Activated naive CD4-positive, alpha-beta T cell treated with anti-CD3 and anti-CD28 coated beads for 36 hours (primary cell): Measurements from ENCODE around the gene GPC5. TPM values are rescaled to one million over a fixed set of nuclear protein-coding genes. Genes with fewer than 3 reads are reported as not detected.
"Not testable (repeated sequence)": the region's sequence is repeated elsewhere in the genome, so short reads cannot be mapped to it uniquely, and the experiment has no call there.

ENCODE experiments used
- CTCF ChIA-PET: fragments of 350-600 bp; sonication (Branson Sonifier 250); formaldehyde crosslinking; loops from one replicate; lab custom pipeline; 2021; ENCODE audit warnings: antibody characterized with exemption; lab: Charles Lee
- DNase-seq: peaks from one replicate; pipeline ENCODE4 v3.0.0-alpha.2; 2020
- H3K27ac Mint-ChIP-seq: one replicate; pipeline ENCODE4 v1.8.0; 2021; ENCODE audit warnings: mild to moderate bottlenecking, mixed read lengths
- H3K27me3 Mint-ChIP-seq: one replicate; pipeline ENCODE4 v1.8.0; 2021; ENCODE audit warnings: low read depth, mixed read lengths
- H3K36me3 Mint-ChIP-seq: one replicate; pipeline ENCODE4 v1.8.0; 2021; ENCODE audit warnings: low read depth, mixed read lengths
- H3K4me1 Mint-ChIP-seq: one replicate; pipeline ENCODE4 v1.8.0; 2021; ENCODE audit warnings: low read depth, mixed read lengths
- H3K4me3 Mint-ChIP-seq: one replicate; pipeline ENCODE4 v1.8.0; 2021; ENCODE audit warnings: mild to moderate bottlenecking, moderate library complexity, mixed read lengths
- H3K9me3 Mint-ChIP-seq: one replicate; pipeline ENCODE4 v1.8.0; 2021; ENCODE audit warnings: mixed read lengths
- intact Hi-C: fragments of 100-400 bp; cut with micrococcal nuclease; formaldehyde crosslinking; loops from one replicate; pipeline ENCODE4 v1.15.1; 2023
- total RNA-seq, 2 experiments: library from RNA; stranded (reverse); gene quantifications; one replicate each; pipeline ENCODE4 v1.2.3, GENCODE V29; 2021

The GPC5 gene
- total RNA-seq, 2 experiments from 2014 or later = 0.38 to 0.40 TPM

- no peaks in the 10 kb centered on the region for H3K4me1 Mint-ChIP-seq
- intact Hi-C loops = no loop called here
Measured at GRCh38 chr13:91785431-91786119, 387.2 kb downstream of the GPC5 start.

GRCh38 chr13:91792054-91792453 lies 393.6 kb downstream of the GPC5 start:
- DNase-seq = no peak
- no peaks in the 10 kb centered on the region for H3K36me3 Mint-ChIP-seq
- intact Hi-C loops = no loop called here
- H3K4me3 Mint-ChIP-seq = no peak overlapping the region
- no peaks in the 10 kb centered on the region for H3K9me3 Mint-ChIP-seq
- H3K4me1 Mint-ChIP-seq = no peaks in the 10 kb centered on the region
- CTCF ChIA-PET = interaction anchor here (0.7 kb wide), 1 partner anchor 22 kb away, joined by 3 read pairs; no protein-coding TSS in a partner anchor
- H3K27me3 Mint-ChIP-seq = no peaks in the 10 kb centered on the region
- H3K27ac Mint-ChIP-seq = no peak overlapping the region

More at GRCh38 chr13:91785431-91786119, 387.2 kb downstream of the GPC5 start:
- H3K4me3 Mint-ChIP-seq = no peak overlapping the region
- no peaks in the 10 kb centered on the region for H3K9me3 Mint-ChIP-seq
- H3K36me3 Mint-ChIP-seq = no peaks in the 10 kb centered on the region
- no peak overlapping the region for H3K27ac Mint-ChIP-seq
- H3K27me3 Mint-ChIP-seq = peaks cover 2% of the 10 kb centered on the region
- no peak for DNase-seq
- CTCF ChIA-PET = no interaction called here

DNA sequence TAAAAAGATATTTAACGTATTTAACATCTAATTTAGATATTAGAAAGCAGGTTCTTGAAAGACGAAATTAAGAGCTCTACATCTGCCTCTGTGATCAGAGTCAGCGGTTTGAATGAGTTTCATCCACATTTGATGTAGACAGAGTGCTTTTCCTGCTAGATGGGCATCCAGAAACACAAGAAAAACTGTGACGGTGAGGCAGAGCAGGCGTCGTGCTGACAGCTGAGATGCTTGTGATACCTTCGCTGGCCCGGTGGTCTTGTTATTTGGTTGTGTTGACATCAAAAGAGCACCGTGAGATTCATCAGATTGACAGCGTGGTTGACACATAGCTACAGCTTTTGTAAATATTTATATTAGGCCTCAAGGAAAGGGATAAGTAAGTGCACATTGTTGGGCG lies 399.1 kb downstream of the GPC5 start:
- Mint-ChIP-seq H3K36me3 (no peaks in the 10 kb centered on the region), H3K4me3 (no peak overlapping the region), H3K4me1 (no peaks in the 10 kb centered on the region), H3K9me3 (peaks cover 3% of the 10 kb centered on the region), H3K27me3 (no peaks in the 10 kb centered on the region), H3K27ac (no peak overlapping the region)
- intact Hi-C loops = no loop called here
- no peak for DNase-seq
- CTCF ChIA-PET = no interaction called here

GRCh38 chr13:91798338-91798737 lies 399.9 kb downstream of the GPC5 start:
- H3K4me1 Mint-ChIP-seq, H3K9me3 Mint-ChIP-seq, H3K27me3 Mint-ChIP-seq, H3K36me3 Mint-ChIP-seq, DNase-seq, intact Hi-C loops, CTCF ChIA-PET, H3K4me3 Mint-ChIP-seq, H3K27ac Mint-ChIP-seq: not testable (repeated sequence)

- H3K4me1 Mint-ChIP-seq, H3K9me3 Mint-ChIP-seq, intact Hi-C loops, H3K36me3 Mint-ChIP-seq, H3K4me3 Mint-ChIP-seq, H3K27ac Mint-ChIP-seq, DNase-seq, H3K27me3 Mint-ChIP-seq: not testable (repeated sequence)
- CTCF ChIA-PET = interaction anchor here (0.6 kb wide), 1 partner anchor 426 kb away, joined by 3 read pairs; no protein-coding TSS in a partner anchor
Measured at GRCh38 chr13:91801772-91802171, 403.4 kb downstream of the GPC5 start.

DNA sequence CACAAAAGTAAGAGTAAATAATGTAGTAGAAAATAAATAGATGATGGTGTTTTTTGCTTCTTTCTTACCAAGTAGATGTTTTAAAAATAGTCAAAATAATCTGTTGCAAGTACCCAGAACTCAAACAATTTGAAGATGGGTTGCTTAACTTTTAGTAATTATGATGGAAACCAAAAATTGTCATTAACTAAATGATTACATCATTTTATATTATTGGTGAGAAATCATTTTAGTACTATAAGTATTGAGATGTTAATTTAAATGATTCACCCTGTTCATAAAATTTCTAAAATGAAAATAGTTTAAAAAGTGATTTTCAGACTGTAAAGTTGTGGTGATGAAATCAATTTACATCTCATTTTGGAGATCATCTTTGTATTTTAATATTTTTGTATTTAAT lies 404.5 kb downstream of the GPC5 start:
- Mint-ChIP-seq H3K36me3 (no peaks in the 10 kb centered on the region), H3K4me3 (no peak overlapping the region), H3K27me3 (no peaks in the 10 kb centered on the region), H3K4me1 (no peaks in the 10 kb centered on the region), H3K27ac (no peak overlapping the region), H3K9me3 (peaks cover 3% of the 10 kb centered on the region)
- intact Hi-C loops = no loop called here
- CTCF ChIA-PET = no interaction called here
- DNase-seq = no peak

- Mint-ChIP-seq H3K27me3 (no peaks in the 10 kb centered on the region), H3K27ac (no peak overlapping the region), H3K4me1 (no peaks in the 10 kb centered on the region), H3K36me3 (no peaks in the 10 kb centered on the region), H3K9me3 (no peaks in the 10 kb centered on the region), H3K4me3 (no peak overlapping the region)
- intact Hi-C loops = no loop called here
- DNase-seq = no peak
- CTCF ChIA-PET = no interaction called here
Measured at GRCh38 chr13:91804724-91805123, 406.3 kb downstream of the GPC5 start.

GRCh38 chr13:91805605-91806004 lies 407.2 kb downstream of the GPC5 start:
- DNase-seq = no peak
- Mint-ChIP-seq H3K4me1 (no peaks in the 10 kb centered on the region), H3K27ac (no peak overlapping the region), H3K9me3 (no peaks in the 10 kb centered on the region), H3K27me3 (no peaks in the 10 kb centered on the region), H3K4me3 (no peak overlapping the region), H3K36me3 (no peaks in the 10 kb centered on the region)
- intact Hi-C loops = no loop called here
- CTCF ChIA-PET = no interaction called here

DNA sequence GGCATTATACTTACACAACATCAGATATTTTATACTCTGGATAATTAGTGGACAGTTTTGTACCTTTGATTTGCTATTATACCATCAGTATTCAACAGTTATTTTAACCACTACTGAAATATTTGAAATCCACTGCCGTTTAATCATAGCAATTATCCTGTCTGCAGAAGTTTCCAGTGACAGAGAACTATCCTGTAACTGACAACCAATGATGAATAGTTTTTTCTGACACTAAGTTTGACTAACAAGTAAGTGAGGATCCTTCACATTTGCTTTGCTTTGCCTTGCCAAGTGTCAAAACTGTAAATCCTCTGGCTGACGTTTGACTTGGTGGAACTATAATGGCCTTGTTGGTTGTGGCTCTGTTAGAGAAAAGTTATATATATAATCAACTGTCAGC lies 410.7 kb downstream of the GPC5 start:
- Mint-ChIP-seq H3K36me3 (no peaks in the 10 kb centered on the region), H3K4me3 (no peak overlapping the region), H3K27ac (no peak overlapping the region), H3K27me3 (no peaks in the 10 kb centered on the region), H3K4me1 (no peaks in the 10 kb centered on the region), H3K9me3 (no peaks in the 10 kb centered on the region)
- CTCF ChIA-PET = no interaction called here
- no peak for DNase-seq
- intact Hi-C loops = no loop called here

DNA sequence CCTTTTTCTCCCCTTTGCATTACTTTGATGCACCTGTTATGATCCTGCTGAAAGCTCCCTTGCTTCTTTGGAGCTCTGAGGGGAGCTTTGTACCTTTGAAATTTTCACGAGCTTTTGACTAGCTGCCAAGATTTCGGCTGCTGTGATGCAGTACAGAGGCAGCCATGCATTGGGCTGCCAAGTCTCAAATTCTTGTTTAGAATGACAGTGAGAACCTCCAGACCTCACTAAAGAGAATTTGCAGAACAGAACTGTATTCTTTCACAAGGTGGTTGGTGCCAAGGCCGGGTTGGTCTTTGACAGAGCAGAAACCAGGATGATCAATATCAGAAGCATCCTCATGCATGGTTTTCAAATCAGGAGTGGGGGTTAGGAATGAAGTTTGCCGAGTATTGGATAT lies 414.8 kb downstream of the GPC5 start:
- Mint-ChIP-seq H3K27ac (no peak overlapping the region), H3K4me1 (no peaks in the 10 kb centered on the region), H3K9me3 (no peaks in the 10 kb centered on the region), H3K27me3 (no peaks in the 10 kb centered on the region), H3K4me3 (no peak overlapping the region), H3K36me3 (no peaks in the 10 kb centered on the region)
- intact Hi-C loops = no loop called here
- DNase-seq = no peak
- CTCF ChIA-PET = no interaction called here

GRCh38 chr13:91816263-91816807 lies 417.9 kb downstream of the GPC5 start:
- Mint-ChIP-seq H3K36me3 (no peaks in the 10 kb centered on the region), H3K4me1 (no peaks in the 10 kb centered on the region), H3K27me3 (no peaks in the 10 kb centered on the region), H3K9me3 (no peaks in the 10 kb centered on the region), H3K4me3 (no peak overlapping the region), H3K27ac (no peak overlapping the region)
- CTCF ChIA-PET = no interaction called here
- no peak for DNase-seq
- intact Hi-C loops = no loop called here

DNA sequence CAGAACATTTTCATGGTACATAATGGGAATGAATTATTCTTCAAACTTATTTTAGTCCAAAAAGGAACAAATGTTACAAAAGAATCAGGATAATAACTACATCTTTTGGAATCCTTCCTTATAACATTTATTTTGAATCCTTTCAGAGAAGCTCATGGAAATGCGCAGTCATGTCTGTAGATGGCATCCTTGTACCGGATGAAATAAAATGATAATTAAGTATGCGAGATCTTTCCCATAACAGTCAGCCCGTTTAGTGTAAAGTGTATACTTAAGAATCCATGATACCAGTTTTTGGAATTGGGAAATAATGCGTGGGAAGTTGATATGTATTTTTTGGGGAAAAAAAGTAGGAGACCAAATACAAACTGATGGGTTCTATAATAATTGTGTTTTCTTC lies 418.8 kb downstream of the GPC5 start:
- no peaks in the 10 kb centered on the region for H3K36me3 Mint-ChIP-seq
- no peak overlapping the region for H3K27ac Mint-ChIP-seq
- CTCF ChIA-PET = interaction anchor here (0.6 kb wide), 1 partner anchor 240 kb away, joined by 3 read pairs; no protein-coding TSS in a partner anchor
- H3K4me1 Mint-ChIP-seq = no peaks in the 10 kb centered on the region
- H3K4me3 Mint-ChIP-seq = no peak overlapping the region
- H3K9me3 Mint-ChIP-seq = no peaks in the 10 kb centered on the region
- DNase-seq = no peak
- intact Hi-C loops = no loop called here
- no peaks in the 10 kb centered on the region for H3K27me3 Mint-ChIP-seq

- no peak overlapping the region for H3K27ac Mint-ChIP-seq
- intact Hi-C loops = no loop called here
- no peaks in the 10 kb centered on the region for H3K27me3 Mint-ChIP-seq
- no peaks in the 10 kb centered on the region for H3K36me3 Mint-ChIP-seq
- no peaks in the 10 kb centered on the region for H3K4me1 Mint-ChIP-seq
- H3K9me3 Mint-ChIP-seq = peaks cover 2% of the 10 kb centered on the region
- CTCF ChIA-PET = no interaction called here
- H3K4me3 Mint-ChIP-seq = no peak overlapping the region
- DNase-seq = no peak
Measured at GRCh38 chr13:91824416-91824815, 426.0 kb downstream of the GPC5 start.
